22Rv1 (cell line): Measurements from ENCODE around the gene BMF.

ENCODE experiments used
- CTCF ChIP-seq: fragments of 450-650 bp; IDR thresholded peaks from 2 replicates; pipeline ENCODE4 v1.5.1; 2017; ENCODE audit warnings: mild to moderate bottlenecking
- ZFX ChIP-seq: fragments of 450-650 bp; IDR thresholded peaks from 2 replicates; pipeline ENCODE4 v1.6.1; 2017; ENCODE audit warnings: antibody characterized with exemption, borderline replicate concordance

GRCh38 chr15:40053079-40053830 lies 55.4 kb downstream of the BMF start:
- TF ChIP-seq CTCF (no peak), ZFX (no peak)
